SK-N-SH treated with all-trans-retinoic acid at 6 μM for 48 hours (cell line): Measurements from ENCODE around the gene FARP1.

Source experiments
- ATAC-seq: fragments of 200-7000 bp; cut with Tn5 transposase; 3 replicates; pipeline ENCODE4 v1.9.1; 2020; ENCODE audit warnings: mild to moderate bottlenecking, moderate library complexity
- ARNTL ChIP-seq: fragments of 450-650 bp; formaldehyde crosslinking; IDR thresholded peaks from 2 replicates; pipeline ENCODE4 v1.5.0; 2020; ENCODE audit warnings: low read depth, mild to moderate bottlenecking, moderate library complexity, borderline replicate concordance
- BACH2 ChIP-seq: fragments of 250-450 bp; sonication (Bioruptor Pico); IDR thresholded peaks from 2 replicates; pipeline ENCODE4 v1.9.0; 2021; ENCODE audit warnings: mild to moderate bottlenecking, borderline replicate concordance
- CSDC2 ChIP-seq: fragments of 250-450 bp; sonication (Bioruptor Pico); IDR thresholded peaks from 2 replicates; pipeline ENCODE4 v1.5.0; 2020; ENCODE audit warnings: mild to moderate bottlenecking, moderate library complexity
- CSRNP3 ChIP-seq: fragments of 250-450 bp; sonication (Bioruptor Pico); IDR thresholded peaks from 2 replicates; pipeline ENCODE4 v1.5.1; 2021; ENCODE audit warnings: mild to moderate bottlenecking, moderate library complexity
- ESRRG ChIP-seq: fragments of 250-450 bp; sonication (Bioruptor Pico); IDR thresholded peaks from 2 replicates; pipeline ENCODE4 v1.6.1; 2021; ENCODE audit warnings: mild to moderate bottlenecking
- ISL1 ChIP-seq: fragments of 250-450 bp; sonication (Bioruptor Pico); IDR thresholded peaks from 2 replicates; pipeline ENCODE4 v2.1.2; 2022; ENCODE audit warnings: mild to moderate bottlenecking, moderate library complexity
- OSR1 ChIP-seq: fragments of 250-450 bp; sonication (Bioruptor Pico); IDR thresholded peaks from 2 replicates; pipeline ENCODE4 v1.8.0; 2022; ENCODE audit warnings: moderate library complexity, mild to moderate bottlenecking, inconsistent platforms
- PATZ1 ChIP-seq: fragments of 250-450 bp; sonication (Bioruptor Pico); IDR thresholded peaks from 2 replicates; pipeline ENCODE4 v1.8.0; 2020; ENCODE audit warnings: mild to moderate bottlenecking, moderate library complexity, borderline replicate concordance
- RARB ChIP-seq: fragments of 250-450 bp; sonication (Bioruptor Pico); IDR thresholded peaks from 2 replicates; pipeline ENCODE4 v1.8.0; 2021; ENCODE audit warnings: mild to moderate bottlenecking, moderate library complexity
- SNAI2 ChIP-seq: fragments of 250-450 bp; sonication (Bioruptor Pico); IDR thresholded peaks from 2 replicates; pipeline ENCODE4 v1.5.0; 2020; ENCODE audit warnings: mild to moderate bottlenecking, moderate library complexity
- TCF4 ChIP-seq: fragments of 250-450 bp; sonication (Bioruptor Pico); IDR thresholded peaks from 2 replicates; pipeline ENCODE4 v1.8.0; 2021; ENCODE audit warnings: mild to moderate bottlenecking, moderate library complexity, borderline replicate concordance
- TOX ChIP-seq: fragments of 250-450 bp; sonication (Bioruptor Pico); IDR thresholded peaks from 2 replicates; pipeline ENCODE4 v1.8.0; 2021; ENCODE audit warnings: mild to moderate bottlenecking, moderate library complexity, borderline replicate concordance
- TSHZ2 ChIP-seq: fragments of 250-450 bp; sonication (Bioruptor Pico); IDR thresholded peaks from 2 replicates; pipeline ENCODE4 v1.5.0; 2020; ENCODE audit warnings: mild to moderate bottlenecking, moderate library complexity
- ZC3H10 ChIP-seq: fragments of 250-450 bp; sonication (Bioruptor Pico); IDR thresholded peaks from 2 replicates; pipeline ENCODE4 v1.5.1; 2021; ENCODE audit warnings: mild to moderate bottlenecking, moderate library complexity
- ZFP3 ChIP-seq: fragments of 250-450 bp; sonication (Bioruptor Pico); IDR thresholded peaks from 2 replicates; pipeline ENCODE4 v1.5.0; 2020; ENCODE audit warnings: mild to moderate bottlenecking, moderate library complexity
- ZFP30 ChIP-seq: fragments of 450-650 bp; formaldehyde crosslinking; IDR thresholded peaks from 2 replicates; pipeline ENCODE4 v1.5.0; 2022; ENCODE audit warnings: mild to moderate bottlenecking, moderate library complexity
- ZNF565 ChIP-seq: fragments of 450-650 bp; formaldehyde crosslinking; conservative IDR thresholded peaks from 2 replicates; pipeline ENCODE4 v1.5.0; 2020; ENCODE audit warnings: low read depth, mild to moderate bottlenecking, moderate library complexity
- ZNF70 ChIP-seq: fragments of 450-650 bp; formaldehyde crosslinking; IDR thresholded peaks from 2 replicates; pipeline ENCODE4 v1.5.0; 2020; ENCODE audit warnings: mild to moderate bottlenecking, moderate library complexity
- ZNF8 ChIP-seq: fragments of 450-650 bp; formaldehyde crosslinking; IDR thresholded peaks from 2 replicates; pipeline ENCODE4 v1.5.0; 2020; ENCODE audit warnings: mild to moderate bottlenecking, moderate library complexity
- TF ChIP-seq, protein P1 (sequence below): fragments of 250-450 bp; sonication (Bioruptor Pico); IDR thresholded peaks from 2 replicates; pipeline ENCODE4 v1.8.0; 2021; ENCODE audit warnings: low read depth, mild to moderate bottlenecking, moderate library complexity, borderline replicate concordance

The FARP1 gene

GRCh38 chr13:98490866-98491265 is 348.0 kb downstream of the FARP1 start:
- no peak for TF ChIP-seq TSHZ2 (CRISPR knock-in tag)
- TF ChIP-seq ARNTL (CRISPR knock-in tag) = no peak
- TF ChIP-seq ZNF565 (CRISPR knock-in tag) = no peak
- TF ChIP-seq PATZ1 (CRISPR knock-in tag) = no peak
- no peak for TF ChIP-seq ZNF8 (CRISPR knock-in tag)
- no peak for TF ChIP-seq TOX (CRISPR knock-in tag)
- TF ChIP-seq TCF4 = no peak
- no peak for TF ChIP-seq ZNF70 (CRISPR knock-in tag)
- TF ChIP-seq ZC3H10 = no peak
- no peak for TF ChIP-seq ESRRG (CRISPR knock-in tag)
- no peak for TF ChIP-seq ZFP3 (CRISPR knock-in tag)
- TF ChIP-seq CSDC2 (CRISPR knock-in tag) = no peak
- no peak for TF ChIP-seq CSRNP3 (CRISPR knock-in tag)
- TF ChIP-seq RARB (CRISPR knock-in tag) = no peak
- TF ChIP-seq BACH2 (CRISPR knock-in tag) = no peak
- no peak; the same call in 2 of the 3 replicates for ATAC-seq

GRCh38 chr13:98492335-98493041 is 349.6 kb downstream of the FARP1 start:
- no peak for TF ChIP-seq BACH2 (CRISPR knock-in tag)
- no peak for TF ChIP-seq ZC3H10
- no peak for TF ChIP-seq SNAI2 (CRISPR knock-in tag)
- no peak for TF ChIP-seq ZNF70 (CRISPR knock-in tag)
- no peak for TF ChIP-seq ARNTL (CRISPR knock-in tag)
- TF ChIP-seq RARB (CRISPR knock-in tag) = no peak
- TF ChIP-seq, protein P1, sequence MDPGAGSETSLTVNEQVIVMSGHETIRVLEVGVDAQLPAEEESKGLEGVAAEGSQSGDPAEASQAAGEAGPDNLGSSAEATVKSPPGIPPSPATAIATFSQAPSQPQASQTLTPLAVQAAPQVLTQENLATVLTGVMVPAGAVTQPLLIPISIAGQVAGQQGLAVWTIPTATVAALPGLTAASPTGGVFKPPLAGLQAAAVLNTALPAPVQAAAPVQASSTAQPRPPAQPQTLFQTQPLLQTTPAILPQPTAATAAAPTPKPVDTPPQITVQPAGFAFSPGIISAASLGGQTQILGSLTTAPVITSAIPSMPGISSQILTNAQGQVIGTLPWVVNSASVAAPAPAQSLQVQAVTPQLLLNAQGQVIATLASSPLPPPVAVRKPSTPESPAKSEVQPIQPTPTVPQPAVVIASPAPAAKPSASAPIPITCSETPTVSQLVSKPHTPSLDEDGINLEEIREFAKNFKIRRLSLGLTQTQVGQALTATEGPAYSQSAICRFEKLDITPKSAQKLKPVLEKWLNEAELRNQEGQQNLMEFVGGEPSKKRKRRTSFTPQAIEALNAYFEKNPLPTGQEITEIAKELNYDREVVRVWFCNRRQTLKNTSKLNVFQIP (CRISPR knock-in tag) = no peak
- no peak for ATAC-seq

- ATAC-seq = no peak
- TF ChIP-seq ZFP30 (CRISPR knock-in tag) = no peak
- TF ChIP-seq OSR1 (CRISPR knock-in tag) = no peak
- no peak for TF ChIP-seq ISL1
- TF ChIP-seq ESRRG (CRISPR knock-in tag) = no peak
- no peak for TF ChIP-seq TOX (CRISPR knock-in tag)
- TF ChIP-seq CSRNP3 (CRISPR knock-in tag) = no peak
- no peak for TF ChIP-seq BACH2 (CRISPR knock-in tag)
- TF ChIP-seq ZC3H10 = no peak
Measured at GRCh38 chr13:98493042-98493712, 350.3 kb downstream of the FARP1 start.
